IPS-NIHi7 (cell line): ENCODE data around the gene CBFA2T3.

Experiments used
- DNase-seq: peaks from one replicate; pipeline ENCODE4 v3.0.0; 2012; ENCODE audit warnings: mixed read lengths; ENCODE audit errors: extremely low spot score

CBFA2T3 gene

DNA sequence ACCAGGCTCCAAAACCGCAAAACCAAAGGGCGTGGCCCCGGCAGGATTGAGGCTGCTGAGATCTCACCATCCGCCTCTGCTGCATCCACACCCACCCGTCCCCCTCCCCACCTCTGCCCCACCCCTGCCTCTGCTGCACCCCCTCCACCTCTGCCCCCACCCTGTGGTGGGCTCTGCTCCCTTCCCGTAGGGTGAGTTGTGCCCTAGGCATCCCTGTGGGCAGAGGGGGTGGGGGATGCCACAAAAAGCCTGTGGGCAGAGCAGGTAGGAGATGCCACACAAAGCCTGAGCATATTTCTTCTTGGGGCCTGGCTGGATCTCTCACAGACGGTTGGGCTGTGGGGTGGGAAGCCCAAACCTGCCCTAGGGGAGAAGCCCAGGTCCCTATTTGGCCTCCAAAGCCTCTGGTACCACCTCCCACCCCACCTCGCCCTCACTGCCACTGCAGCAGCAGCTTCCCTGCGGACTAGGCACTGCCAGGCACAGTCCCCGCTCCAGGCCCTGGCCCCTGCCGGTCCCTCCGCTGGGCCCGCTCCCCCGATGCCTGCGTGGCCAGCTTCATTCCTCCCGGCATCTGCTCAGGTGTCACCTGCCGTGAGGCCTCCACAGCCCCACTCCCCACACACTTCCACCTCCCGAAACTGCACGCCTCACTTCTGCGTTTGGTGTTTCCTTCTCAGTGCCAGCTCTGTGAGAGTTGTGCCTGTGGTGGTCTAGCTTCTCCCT is 99.3 kb downstream of the CBFA2T3 start:
- DNase-seq, result no peak

DNA sequence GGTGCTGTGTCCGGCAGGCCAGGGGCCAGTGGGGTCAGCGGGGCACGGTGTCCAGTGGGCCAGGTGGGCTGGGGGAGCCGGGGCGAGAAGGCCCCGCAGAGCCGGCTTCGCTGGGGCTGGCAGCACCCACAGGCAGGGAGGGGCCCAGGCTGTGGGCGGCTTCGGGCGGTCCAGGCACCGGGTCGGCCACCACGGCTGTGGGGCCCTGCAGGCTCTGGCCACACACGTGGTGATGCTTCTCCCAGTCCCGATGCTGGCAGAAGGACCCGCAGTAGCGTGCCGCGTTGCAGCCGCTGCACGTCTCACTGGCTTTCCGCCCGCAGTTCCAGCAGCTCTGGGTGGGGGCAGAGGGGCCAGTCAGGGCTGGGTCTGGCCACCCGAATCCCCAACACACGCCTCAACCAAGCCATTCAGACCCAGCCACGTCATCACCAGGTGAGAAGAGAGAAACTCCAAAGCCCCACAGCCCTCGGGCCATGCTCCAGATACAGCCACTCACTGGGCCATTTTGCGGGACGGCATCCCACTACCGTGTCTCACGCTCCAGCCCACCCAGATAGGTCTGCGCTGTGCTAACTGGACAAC is 100.0 kb downstream of the CBFA2T3 start:
- no peak for DNase-seq

DNA sequence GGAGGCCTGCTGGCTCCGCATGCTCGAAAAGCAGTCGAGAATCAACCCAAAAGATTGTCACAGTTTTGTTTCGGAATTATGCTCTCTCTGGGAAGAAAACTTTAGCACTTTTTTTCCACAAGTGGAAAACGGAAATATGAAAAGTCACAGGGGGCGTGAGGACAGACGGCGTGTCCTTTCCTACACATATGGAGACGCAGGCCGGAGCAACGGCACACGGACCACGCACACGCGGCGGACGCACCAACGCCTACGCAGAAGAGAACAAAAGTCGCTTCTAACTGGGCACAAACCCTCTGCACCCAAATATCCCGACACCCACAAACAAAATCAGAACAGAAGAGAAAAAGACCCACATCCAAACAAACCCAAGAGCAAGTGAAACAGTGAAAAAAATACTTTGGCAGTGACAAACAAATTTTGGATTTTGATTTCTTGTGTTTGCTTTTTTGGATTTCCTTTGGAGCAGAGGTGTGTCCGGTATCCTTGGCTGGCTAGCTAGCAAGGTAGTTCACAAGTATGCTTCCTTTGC is 101.2 kb downstream of the CBFA2T3 start:
- no peak for DNase-seq

DNA sequence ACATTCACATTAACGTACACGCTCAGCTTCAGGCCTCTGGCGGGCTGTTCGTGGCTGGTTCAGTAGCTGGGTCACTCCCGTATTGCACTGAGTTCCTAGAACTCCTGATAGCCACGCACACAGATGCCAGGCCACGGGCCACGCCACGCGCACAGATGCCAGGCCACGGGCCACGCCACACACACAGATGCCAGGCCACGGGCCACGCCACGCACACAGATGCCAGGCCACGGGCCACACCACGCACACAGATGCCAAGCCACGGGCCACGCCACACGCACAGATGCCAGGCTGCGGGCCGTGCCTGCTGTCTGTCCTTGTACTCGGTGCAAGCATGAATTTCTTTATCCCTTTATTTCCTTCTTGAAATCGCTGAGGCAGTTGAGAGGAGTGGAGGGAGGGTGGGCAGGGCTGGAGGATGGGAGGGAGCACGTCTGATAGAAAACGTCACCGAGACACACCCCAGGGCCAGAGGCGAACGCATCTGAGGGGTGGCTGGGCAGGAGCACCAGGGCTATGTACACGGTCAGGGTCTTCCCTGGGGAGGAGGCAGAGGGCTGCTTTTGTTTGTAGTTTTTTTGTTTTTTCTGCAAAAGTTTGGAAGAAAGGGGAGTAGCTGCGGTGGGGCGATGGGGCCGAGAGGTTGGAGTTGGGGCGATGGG is 101.9 kb downstream of the CBFA2T3 start:
- no peak for DNase-seq

DNA sequence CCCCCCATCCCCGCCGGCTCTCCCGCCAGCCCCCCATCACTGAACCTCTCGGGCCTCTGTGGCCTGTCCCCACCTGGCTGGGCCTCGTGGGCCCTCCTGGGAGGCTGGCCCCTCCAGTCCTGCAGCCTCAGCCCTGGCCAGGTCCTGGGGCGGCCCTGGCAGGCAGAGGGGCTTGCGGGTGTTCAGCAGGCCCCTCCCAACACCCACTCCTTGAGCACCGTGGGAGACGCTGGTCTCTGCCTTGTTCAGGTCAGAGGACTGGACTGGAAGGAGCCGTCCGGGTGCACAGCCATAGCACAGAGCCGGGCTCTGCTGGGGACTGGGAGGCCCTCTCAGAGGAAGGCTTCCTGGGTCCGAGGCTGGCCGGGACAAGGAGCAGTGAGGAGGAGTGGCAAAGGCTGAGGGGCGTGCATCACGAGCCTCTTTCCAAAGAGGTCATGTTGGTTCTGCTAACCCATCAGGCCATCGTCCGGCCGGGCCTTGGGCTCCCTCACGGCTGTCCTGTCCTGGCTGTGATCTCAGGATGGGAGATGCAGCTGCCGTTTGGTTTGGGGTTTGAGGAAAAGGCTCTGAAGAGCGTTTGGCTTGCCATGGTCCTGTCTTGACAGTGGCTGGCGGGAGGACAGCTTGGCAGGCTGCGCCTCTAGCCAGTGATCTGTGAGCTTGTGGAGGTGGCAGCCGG is 104.2 kb downstream of the CBFA2T3 start:
- no peak for DNase-seq

DNA sequence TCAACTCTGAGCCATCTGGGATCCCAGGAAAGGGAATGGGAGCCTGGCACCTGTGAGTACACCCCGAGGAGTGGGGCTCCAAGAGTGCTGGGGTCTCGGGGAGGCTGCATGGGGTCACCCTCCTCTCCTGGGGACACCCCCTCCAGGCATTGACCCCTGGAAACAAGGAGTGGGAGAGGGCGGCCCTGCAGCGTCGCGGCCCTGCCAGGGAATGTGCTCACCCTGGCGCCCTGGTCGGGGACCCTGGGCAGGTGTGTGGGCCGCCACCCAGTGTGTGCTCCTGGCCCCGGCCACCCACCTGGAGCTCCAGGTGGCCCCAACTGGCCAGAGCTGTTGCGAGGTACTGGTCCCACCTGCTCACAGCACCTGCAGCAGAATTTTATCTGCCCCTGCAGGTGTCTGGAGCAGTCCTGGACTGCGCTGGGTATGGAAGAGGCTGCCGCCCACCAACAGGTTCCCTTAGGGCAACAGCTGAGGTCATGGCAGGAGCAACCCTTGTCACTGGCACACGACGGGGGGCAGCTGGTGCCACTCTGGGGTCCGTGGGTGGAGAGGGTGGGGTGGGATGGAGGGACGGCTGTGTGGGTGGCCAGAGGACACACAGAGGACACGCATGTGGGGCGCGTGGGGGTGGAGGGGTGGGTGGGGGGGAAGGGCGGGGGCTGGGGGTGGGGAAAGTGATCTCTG is 105.1 kb downstream of the CBFA2T3 start:
- no peak for DNase-seq

DNA sequence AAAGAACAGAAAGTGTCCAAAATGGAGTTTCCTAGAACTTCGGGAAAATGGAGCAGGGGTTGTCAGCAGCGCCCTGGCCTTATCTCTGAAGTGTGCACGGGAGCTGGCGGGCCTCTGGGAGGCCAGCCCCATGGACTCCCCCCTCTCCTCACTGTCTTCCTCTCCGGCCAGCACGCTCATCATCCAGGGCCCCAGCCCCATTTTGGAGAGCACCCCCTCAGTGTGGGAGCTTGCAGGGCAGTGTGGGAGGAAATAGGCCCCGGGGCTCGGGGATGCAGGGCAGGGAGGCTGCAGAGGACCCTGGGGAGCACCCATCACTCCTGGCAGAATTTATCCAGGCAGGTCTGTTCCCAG is 105.7 kb downstream of the CBFA2T3 start:
- DNase-seq, result no peak

DNA sequence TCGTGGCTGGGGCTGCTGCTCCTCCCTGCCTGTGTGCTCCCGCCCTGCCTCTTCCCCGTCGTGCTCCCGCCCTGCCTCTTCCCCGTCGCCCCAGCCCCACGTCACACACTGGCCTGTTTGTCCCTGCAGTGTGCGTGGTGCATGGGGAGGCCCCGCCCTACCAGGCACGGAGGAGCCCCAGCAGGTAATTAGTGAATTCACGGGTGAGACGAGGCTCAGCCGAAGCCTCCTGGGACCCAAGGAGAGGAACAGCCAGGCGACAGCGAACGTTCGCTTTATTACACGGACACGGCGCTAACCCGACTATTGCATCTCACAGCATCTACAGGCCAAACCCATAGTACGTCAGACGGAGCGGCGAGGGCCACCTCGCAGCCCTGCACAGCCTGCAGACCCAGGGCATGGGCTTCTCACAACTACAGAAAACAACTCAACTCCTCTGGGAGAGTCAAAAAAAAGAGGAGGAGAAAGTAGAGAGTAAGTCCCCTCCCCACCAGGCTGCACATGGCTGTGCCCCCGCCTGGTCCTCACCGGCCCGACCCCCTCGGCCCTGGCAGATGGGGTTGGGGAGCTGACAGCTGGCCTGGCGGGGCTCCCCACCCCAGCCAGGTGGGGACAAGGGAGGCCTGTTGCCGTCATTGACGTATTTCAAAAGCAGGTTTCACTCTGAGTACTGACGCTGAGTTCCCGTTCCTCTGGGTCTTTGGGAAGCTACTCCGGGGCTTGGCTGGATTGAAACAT is 106.2 kb downstream of the CBFA2T3 start:
- DNase-seq, result no peak

DNA sequence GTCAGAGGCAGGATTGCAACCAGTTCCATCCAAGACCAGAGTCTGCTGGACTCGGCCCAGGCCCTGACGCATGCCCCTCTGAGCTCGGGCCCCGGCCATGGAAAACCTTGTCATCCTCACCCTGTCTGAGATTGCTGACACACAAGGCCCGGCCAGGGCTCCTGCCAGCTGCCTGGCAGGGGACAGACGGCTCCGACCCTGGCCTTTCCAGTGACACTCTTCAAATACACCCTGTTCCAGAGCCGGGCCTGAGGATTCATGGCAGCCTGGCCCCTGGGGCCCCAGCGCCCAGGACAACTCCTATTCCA is 107.4 kb downstream of the CBFA2T3 start:
- no peak for DNase-seq

DNA sequence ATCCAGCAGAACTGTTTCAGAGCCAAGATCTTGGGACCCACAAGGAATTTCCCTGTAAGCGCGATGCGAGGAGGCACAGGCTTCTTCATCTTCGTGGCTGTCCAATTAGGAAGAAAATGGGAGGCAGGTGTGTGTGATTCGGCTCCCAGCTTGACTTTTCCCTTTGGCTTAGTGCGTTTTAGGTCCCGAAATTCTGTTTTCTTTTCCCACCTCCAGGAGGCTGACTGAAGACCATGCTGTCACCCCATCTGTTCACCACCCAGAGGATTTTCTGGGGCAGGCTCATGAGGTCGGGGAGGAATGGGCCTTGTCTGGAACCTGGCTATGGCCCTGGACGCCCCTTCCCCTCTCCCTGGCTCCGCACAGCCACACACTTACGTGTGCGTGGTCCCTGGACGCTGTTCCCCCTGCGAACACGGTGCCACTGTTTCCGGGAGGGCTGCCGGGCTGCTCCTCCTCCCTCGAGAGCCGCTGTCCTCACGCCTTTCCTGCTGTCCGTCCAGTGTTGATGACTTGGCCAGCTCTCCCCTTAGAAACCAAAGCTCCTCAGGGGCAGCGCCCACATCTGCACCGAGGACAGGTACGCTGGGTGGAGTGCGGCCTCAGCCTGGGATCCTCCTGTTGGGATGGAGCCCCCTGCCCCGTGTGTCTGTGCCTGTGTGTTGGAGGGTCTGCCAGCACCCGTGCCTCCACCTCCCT is 107.9 kb downstream of the CBFA2T3 start:
- DNase-seq, result no peak

DNA sequence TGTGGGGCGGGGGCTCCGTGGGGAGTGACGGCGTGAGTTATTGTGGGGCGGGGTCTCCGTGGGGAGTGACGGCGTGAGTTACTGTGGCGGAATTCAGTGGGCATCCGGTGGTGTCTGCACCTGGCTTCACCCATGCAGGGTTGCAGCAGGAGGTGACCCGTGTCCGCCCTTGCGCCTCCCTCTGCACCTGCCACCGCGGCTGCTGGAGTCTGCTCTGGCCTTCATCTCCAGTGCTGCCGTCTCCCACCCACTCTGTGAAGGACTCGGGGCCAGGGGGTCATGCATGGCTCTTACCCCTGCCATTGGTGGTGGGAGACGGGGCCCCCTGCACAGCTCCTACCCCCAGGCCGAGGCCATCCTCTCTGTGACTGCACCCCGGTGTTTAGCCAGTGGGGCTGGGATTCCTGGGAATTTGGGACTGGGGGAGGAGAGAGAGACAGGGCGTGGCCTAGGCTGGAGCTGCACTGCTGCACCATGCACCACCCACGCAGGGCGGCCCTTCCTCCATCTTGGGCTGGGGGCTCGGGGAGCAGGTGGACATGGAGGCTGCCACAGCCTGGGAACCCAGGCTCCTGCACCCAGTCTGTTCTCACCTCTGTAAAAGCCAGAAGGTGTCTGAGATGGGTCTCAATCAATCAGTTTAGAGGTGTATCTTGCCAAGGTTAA is 109.3 kb downstream of the CBFA2T3 start:
- no peak for DNase-seq

DNA sequence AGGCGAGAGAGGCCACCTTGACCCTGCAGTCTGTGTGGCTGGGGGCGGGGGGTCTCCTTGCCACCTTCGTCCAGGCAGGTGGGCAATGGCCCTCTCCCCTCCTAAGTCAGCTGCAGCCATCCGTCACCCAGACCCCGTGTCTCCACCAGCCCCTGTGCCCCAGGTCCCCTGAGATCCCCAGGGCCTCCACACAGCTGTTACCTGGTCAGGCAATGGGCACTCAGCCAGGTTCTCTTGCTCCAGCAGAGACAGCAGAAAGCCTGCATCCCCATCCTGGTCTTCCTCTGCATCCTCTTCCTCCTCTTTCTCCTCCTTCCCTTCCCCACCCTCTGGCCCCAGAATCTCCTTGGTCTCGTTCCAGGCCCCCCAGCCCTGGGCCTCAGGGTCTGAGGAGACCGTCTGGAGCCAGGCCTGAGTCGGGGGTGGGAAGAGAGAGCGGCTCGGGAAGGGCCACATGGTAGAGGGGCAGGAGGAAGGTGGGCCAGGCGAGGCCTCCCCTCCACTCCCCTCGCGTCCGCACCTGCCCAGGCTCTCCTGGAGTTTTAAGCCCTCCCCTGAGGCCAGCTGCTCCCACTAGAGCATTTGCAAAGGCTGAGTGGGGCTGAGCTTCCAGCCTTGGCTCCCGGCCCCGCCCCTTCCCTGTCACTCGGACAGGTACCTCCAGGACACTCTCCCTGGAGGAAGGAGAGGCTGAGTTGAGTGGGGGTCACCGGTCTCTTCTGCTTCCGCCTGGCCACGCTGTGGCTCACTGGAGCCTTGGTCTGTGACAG is 110.7 kb downstream of the CBFA2T3 start, which contains the start of gene PABPN1L:
Gene PABPN1L (minus strand): TSS at position 510 of the 770 bp plus-strand sequence. CDS start 54 bp downstream, at position 456.
- DNase-seq, result no peak

DNA sequence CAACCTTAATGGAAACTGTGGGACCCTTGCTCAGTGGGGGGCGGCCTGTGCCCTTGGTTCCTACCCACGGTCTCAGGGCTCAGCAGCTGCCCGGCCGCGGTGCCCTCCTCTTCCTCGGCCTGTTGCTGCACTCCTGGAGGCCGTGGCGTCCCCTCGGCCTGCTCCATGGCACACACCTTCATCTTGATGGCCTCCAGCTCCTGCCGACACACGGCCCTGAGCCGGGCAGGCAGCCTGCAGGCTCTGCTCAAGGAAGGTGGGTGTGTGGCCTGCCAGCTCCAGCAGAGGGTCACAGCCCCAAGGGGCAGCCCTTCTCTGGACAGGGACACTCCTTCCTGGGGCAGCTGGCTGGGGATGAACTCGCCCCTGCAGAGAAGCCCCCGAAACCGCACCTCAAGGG is 111.3 kb downstream of the CBFA2T3 start:
- no peak for DNase-seq

DNA sequence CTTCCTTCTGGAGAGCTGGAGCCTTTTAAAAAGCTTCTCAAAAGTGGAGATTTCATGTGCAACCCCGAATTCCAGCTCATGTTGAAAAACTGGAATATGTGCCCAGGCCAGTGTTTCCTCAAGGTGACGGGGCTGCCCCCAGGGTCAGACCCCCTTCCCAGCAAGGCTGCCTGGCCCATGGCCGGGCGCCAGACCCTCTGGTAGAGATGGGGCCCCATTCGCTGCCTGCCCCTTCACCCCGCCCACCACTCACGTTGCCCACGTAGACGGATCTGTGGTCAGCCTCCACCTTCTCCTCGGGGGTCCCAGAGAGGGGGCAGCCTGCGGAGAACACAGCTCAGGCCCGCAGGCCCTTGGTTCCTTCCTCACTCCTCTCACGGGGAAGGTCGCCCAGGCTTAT is 111.7 kb downstream of the CBFA2T3 start:
- DNase-seq, result no peak

DNA sequence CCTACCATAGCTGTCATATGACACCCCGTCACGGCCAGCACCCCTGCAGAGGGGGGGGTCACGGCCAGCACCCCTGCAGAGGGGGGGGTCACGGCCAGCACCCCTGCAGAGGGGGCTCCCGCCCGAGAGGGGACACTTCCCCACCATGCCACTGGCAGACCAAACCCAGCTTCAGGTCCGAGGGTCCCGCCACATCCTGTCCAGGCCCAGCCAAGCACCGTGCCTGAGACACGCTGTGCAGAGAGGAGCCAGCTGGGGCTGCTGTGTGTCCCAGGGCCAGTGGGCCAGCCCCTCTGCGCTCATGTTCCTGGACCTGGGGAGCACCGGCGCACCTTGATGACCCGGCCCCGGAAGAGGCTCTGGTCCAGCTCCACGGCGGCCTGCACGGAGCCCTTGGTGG is 112.5 kb downstream of the CBFA2T3 start:
- no peak for DNase-seq

DNA sequence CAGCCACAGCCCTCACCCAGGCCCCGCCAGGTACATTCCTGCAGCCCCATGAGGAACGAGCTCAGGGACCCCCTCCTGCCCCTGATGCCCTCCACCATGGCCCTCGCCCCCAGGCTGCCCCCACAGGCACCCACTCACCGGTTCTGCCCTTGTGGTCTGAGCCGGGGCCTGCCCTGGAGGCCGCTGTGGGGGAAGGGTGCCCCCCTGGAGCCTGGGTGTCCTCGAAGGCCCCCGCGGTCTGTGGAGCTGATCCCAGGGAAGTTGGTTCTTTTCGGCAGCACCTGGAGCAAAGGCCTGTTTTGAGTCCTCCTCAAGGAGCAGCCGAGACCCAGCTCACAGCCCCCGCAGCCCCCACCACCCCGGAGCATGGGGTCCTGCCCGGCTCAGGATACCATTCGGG is 112.9 kb downstream of the CBFA2T3 start:
- no peak for DNase-seq

DNA sequence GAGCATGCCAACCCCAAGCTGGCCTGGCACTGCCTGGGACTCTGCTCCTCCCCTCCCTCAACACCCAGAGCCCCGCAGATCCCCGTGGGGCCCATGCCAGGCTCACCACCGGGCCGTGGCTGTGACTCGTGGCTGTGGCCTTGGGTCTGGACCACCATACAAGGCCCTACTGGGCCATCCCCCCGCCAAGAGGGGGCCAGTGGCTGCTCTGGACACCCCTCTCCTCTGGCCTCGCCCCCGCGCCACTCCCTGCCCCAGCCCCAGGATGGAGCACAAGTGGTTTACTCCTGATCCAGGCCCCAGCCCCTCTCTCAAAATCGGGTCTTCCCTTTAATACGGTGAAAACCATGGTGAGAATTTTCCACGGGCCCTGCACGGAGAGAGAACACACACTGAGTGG is 113.6 kb downstream of the CBFA2T3 start:
- no peak for DNase-seq

DNA sequence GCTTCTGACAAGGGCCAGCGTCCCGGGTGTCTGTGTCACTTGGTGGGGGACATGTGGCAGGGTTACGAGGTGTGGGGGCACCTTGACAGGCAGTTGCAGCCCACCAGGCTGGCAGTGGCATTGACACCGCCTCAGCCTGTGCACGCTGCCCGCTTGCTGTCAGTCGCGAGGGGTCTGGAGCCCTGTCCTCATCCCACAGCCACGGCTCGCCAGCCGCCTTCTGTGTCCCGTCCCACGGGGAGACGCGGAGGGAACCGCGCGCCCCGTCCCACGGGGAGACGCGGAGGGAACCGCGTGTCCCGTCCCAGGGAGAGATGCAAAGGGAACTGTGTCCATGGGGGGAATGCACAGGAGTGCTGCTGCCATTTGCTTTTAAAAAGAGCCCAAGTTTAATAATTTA is 114.0 kb downstream of the CBFA2T3 start:
- DNase-seq, result no peak

DNA sequence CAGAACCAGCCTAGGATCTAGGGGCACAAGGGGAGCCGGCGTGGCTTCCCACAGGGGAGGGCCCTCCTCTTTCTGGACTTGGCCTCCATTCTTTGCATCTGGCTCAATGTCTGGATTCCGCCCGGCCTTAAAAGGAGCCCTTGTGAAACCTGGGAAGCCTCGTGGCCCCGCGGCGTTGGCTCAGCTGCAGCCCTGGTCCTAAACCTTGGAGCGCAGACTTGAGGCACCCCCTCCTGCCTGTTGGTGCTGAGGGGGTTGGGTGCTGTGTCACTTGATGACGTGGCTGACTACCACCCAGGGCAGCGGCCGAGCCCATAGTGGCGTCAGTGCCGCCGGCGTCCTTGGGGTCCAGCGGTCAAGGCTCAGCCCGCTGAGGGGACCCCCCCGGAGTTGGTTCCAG is 115.6 kb downstream of the CBFA2T3 start:
- no peak for DNase-seq
